Activated CD8-positive, alpha-beta T cell treated with anti-CD3 and anti-CD28 coated beads for 36 hours (primary cell): Measurements from ENCODE around the gene WHAMM. TPM values are rescaled to one million over a fixed set of nuclear protein-coding genes. Genes with fewer than 3 reads are reported as not detected.

Experiments used
- ATAC-seq: fragments of 200-7000 bp; cut with Tn5 transposase; one replicate; pipeline ENCODE4 v1.10.0; 2021; ENCODE audit warnings: mild to moderate bottlenecking, moderate library complexity
- CTCF ChIA-PET: fragments of 350-600 bp; sonication (Branson Sonifier 250); formaldehyde crosslinking; loops from one replicate; lab custom pipeline; 2021; ENCODE audit warnings: antibody characterized with exemption; lab: Charles Lee
- POLR2A ChIA-PET: fragments of 350-600 bp; sonication (Branson Sonifier 250); formaldehyde crosslinking; loops from one replicate; lab custom pipeline; 2021; ENCODE audit warnings: antibody characterized with exemption; lab: Charles Lee
- DNase-seq: peaks from one replicate; pipeline ENCODE4 v3.0.0-alpha.2; 2020
- H3K27ac Mint-ChIP-seq: one replicate; pipeline ENCODE4 v1.8.0; 2021; ENCODE audit warnings: mild to moderate bottlenecking, mixed read lengths
- H3K27me3 Mint-ChIP-seq: one replicate; pipeline ENCODE4 v1.8.0; 2021; ENCODE audit warnings: mixed read lengths
- H3K36me3 Mint-ChIP-seq: one replicate; pipeline ENCODE4 v1.8.0; 2021; ENCODE audit warnings: low read depth, mixed read lengths
- H3K4me1 Mint-ChIP-seq: one replicate; pipeline ENCODE4 v1.8.0; 2021; ENCODE audit warnings: low read depth, mixed read lengths
- H3K4me3 Mint-ChIP-seq: one replicate; pipeline ENCODE4 v1.8.0; 2021; ENCODE audit warnings: mild to moderate bottlenecking, moderate library complexity, mixed read lengths
- H3K9me3 Mint-ChIP-seq: one replicate; pipeline ENCODE4 v1.8.0; 2021; ENCODE audit warnings: mixed read lengths
- intact Hi-C: fragments of 100-400 bp; cut with micrococcal nuclease; formaldehyde crosslinking; loops from one replicate; pipeline ENCODE4 v1.10.0; 2022
- total RNA-seq, 2 experiments: library from RNA; stranded (reverse); gene quantifications; one replicate each; pipeline ENCODE4 v1.2.3, GENCODE V29; 2021
- TF ChIP-seq, protein P1 (sequence below): fragments of 200-600 bp; IDR thresholded peaks from one replicate; pipeline ENCODE4 v1.8.0; 2022; ENCODE audit warnings: antibody characterized with exemption, mild to moderate bottlenecking

The WHAMM gene
- total RNA-seq, 2 experiments from 2014 or later, result 5.8 to 6.1 TPM

DNA sequence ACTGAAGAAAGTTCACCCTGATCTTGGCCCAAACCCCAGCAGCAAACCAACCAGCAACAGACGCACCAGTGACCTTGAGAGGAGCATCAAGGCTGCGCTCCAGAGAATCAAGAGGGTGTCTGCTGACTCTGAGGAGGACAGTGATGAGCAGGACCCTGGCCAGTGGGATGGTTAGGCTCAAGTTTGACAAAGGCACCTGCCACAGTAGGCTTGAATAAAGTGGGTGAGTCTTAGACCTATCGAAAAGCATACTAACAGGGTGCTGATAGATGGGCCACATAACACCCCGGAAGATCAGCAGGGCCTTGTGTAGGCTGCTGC, 23.9 kb downstream of the WHAMM start:
- ChIA-PET CTCF (interaction anchor here (0.8 to 3.4 kb wide), 6 partner anchors 15 to 177 kb away, joined by 3 to 11 read pairs (median 4); no protein-coding TSS in a partner anchor), POLR2A (interaction anchor here (0.9 to 1.4 kb wide), 2 partner anchors 23 to 83 kb away, joined by 3 to 9 read pairs; partner anchors contain the start of gene WHAMM)
- peaks cover 78% of the 10 kb centered on the region for H3K36me3 Mint-ChIP-seq

DNA sequence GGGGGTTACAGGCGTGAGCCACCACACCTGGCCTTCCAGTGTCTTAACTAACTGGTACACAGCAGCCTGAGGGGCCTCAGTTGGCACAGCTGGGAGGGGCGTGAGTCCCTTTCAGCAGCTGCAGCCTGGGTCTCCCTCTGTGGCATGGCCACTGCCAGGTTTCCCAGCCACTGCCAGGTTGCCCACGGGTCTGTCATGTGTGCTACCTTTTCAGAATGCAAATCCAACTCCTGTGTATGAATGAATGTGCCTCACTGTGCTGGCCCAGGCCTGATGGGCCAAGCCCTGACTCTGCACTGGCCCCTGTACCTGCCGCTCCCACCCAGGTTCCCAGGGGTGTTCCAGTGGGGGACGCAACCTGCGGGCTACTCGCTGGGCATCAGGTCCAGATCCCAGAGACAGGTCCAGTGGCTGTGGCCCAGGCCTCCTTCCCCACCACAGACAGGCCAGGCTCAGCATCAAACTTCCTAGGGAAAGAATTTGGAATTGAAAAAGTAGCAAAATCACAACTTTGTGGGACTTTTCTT, 26.0 kb downstream of the WHAMM start:
- POLR2A ChIA-PET, result no interaction called here
- CTCF ChIA-PET, result interaction anchor here (3.4 kb wide), 1 partner anchor 164 kb away, joined by 11 read pairs; no protein-coding TSS in a partner anchor
- TF ChIP-seq, protein P1, sequence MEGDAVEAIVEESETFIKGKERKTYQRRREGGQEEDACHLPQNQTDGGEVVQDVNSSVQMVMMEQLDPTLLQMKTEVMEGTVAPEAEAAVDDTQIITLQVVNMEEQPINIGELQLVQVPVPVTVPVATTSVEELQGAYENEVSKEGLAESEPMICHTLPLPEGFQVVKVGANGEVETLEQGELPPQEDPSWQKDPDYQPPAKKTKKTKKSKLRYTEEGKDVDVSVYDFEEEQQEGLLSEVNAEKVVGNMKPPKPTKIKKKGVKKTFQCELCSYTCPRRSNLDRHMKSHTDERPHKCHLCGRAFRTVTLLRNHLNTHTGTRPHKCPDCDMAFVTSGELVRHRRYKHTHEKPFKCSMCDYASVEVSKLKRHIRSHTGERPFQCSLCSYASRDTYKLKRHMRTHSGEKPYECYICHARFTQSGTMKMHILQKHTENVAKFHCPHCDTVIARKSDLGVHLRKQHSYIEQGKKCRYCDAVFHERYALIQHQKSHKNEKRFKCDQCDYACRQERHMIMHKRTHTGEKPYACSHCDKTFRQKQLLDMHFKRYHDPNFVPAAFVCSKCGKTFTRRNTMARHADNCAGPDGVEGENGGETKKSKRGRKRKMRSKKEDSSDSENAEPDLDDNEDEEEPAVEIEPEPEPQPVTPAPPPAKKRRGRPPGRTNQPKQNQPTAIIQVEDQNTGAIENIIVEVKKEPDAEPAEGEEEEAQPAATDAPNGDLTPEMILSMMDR, result no peak
- Mint-ChIP-seq H3K9me3 (peaks cover 5% of the 10 kb centered on the region), H3K4me3 (no peak overlapping the region), H3K36me3 (peaks cover 64% of the 10 kb centered on the region), H3K27ac (no peak overlapping the region), H3K27me3 (no peaks in the 10 kb centered on the region), H3K4me1 (peaks cover 27% of the 10 kb centered on the region)
- DNase-seq, result no peak
- intact Hi-C loops, result no loop called here
- ATAC-seq, result no peak

More for the DNA sequence above, 23.9 kb downstream of the WHAMM start:
- no peak overlapping the region for H3K4me3 Mint-ChIP-seq
- peaks cover 5% of the 10 kb centered on the region for H3K9me3 Mint-ChIP-seq
- DNase-seq (no peak), ATAC-seq (no peak)
- peak overlapping the region; percentile 87 for H3K27ac Mint-ChIP-seq
- TF ChIP-seq, protein P1, result no peak
- peaks cover 29% of the 10 kb centered on the region for H3K4me1 Mint-ChIP-seq
- intact Hi-C loops, result no loop called here
- no peaks in the 10 kb centered on the region for H3K27me3 Mint-ChIP-seq

DNA sequence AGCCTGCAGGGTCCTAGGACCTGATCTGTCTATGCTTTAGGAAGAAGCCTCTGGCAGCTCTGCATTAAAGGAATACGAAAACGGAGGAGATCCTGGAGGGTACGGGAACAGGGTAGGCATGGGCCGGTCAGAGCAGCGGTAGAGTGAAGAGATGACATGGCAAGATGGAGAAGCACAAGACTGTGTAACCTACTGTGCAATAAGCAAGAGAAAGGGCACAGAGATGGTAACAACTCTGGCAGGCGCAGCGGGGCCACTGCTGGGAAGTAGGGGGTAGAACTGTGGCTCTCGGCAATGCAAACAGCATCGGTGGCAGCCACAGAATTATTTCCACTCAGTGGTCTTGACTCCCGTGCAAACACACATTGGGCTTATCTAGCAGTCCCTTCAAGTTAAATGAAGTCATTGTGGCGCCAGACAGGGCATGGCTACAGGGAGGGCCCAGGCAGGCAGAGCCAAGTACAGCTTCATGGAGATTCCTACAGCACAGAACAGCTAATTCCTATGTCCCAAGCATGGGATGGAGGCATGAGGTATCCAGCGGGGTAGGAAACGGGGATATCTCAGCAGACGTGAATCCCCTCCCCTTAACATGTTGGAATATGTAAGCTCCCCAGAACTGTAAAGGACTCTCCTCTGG, 28.8 kb downstream of the WHAMM start:
- Mint-ChIP-seq H3K9me3 (peaks cover 5% of the 10 kb centered on the region), H3K27ac (no peak overlapping the region), H3K36me3 (peaks cover 39% of the 10 kb centered on the region), H3K4me3 (no peak overlapping the region), H3K4me1 (peaks cover 2% of the 10 kb centered on the region), H3K27me3 (no peaks in the 10 kb centered on the region)
- DNase-seq, result no peak
- intact Hi-C loops, result no loop called here
- ChIA-PET POLR2A (no interaction called here), CTCF (interaction anchor here (0.8 to 0.9 kb wide), 2 partner anchors 11 to 14 kb away, joined by 3 to 4 read pairs; no protein-coding TSS in a partner anchor)
- no peak for ATAC-seq
- TF ChIP-seq, protein P1, result no peak

DNA sequence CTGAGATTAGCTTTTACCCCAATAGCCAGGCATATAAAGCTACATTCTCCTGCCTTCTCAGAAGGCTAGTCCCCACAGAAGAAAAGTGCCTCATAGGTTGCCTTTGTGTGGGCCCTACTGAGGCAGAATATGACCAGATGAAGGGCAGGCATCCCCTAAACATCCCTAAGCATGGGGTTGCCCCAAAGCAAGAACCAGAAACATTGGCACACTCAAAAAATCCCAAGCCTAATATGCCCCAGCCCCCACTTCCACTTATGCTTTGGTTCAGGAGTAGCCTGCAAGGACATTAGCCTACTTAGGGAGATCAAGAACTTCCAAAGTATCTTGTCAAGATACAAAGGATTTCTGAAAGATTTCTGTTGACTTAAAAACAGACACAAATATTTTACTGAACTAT, 29.7 kb downstream of the WHAMM start:
- ChIA-PET POLR2A (no interaction called here), CTCF (interaction anchor here (0.9 kb wide), 1 partner anchor 15 kb away, joined by 3 read pairs; no protein-coding TSS in a partner anchor)
- Mint-ChIP-seq H3K4me3 (no peak overlapping the region), H3K9me3 (peaks cover 5% of the 10 kb centered on the region), H3K4me1 (peaks cover 2% of the 10 kb centered on the region), H3K27ac (no peak overlapping the region), H3K36me3 (peaks cover 34% of the 10 kb centered on the region), H3K27me3 (no peaks in the 10 kb centered on the region)
- ATAC-seq (no peak), DNase-seq (no peak)
- TF ChIP-seq, protein P1, result no peak
- intact Hi-C loops, result no loop called here

DNA sequence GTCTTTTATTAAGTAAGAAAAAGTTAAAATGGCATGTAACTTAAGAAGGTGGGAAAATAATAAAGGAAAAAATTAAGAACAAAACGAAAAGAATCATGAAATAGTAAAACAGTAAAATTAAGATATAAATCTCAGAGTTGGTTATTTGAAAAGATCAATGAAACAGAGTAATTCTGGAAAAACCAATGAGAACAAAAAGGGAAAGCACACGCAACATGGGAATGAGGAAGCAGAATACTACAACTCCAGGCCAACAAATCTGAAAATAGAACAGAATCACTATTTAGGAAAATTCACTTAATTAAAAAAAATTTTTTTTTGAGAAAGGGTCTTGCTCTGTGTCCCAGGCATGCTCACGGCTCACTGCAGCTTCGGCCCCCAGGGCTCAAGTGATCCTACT, 30.7 kb downstream of the WHAMM start:
- Mint-ChIP-seq H3K4me3 (no peak overlapping the region), H3K27ac (no peak overlapping the region), H3K4me1 (peaks cover 8% of the 10 kb centered on the region), H3K9me3 (peaks cover 5% of the 10 kb centered on the region), H3K36me3 (peaks cover 27% of the 10 kb centered on the region), H3K27me3 (no peaks in the 10 kb centered on the region)
- intact Hi-C loops, result no loop called here
- POLR2A ChIA-PET, result no interaction called here
- ATAC-seq, result no peak
- CTCF ChIA-PET, result interaction anchor here (0.9 kb wide), 1 partner anchor 160 kb away, joined by 3 read pairs; no protein-coding TSS in a partner anchor
- TF ChIP-seq, protein P1, result no peak
- no peak for DNase-seq
